Omental fat pad (tissue), 4 donors: Measurements from ENCODE around the gene ZNF688. TPM values are rescaled to one million over a fixed set of nuclear protein-coding genes. Genes with fewer than 3 reads are reported as not detected.
A peak's percentile ranks its signal among the peaks of the same experiment; 100 is the strongest.

Experiments
- ATAC-seq: fragments of 150-250 bp; one replicate; pipeline ENCODE4 v1.9.1; 2016; ENCODE audit warnings: mild to moderate bottlenecking, moderate library complexity; ENCODE audit not compliant: low FRiP score
- DNase-seq: peaks from one replicate; pipeline ENCODE4 v3.0.0-alpha.2; 2019; ENCODE audit warnings: low spot score
- CTCF ChIP-seq, 3 donors: fragments of 450-650 bp; IDR thresholded peaks; one replicate each; pipeline ENCODE4 v1.5.1; 2016 to 2017; ENCODE audit warnings: antibody characterized with exemption in 3 of 3, mild to moderate bottlenecking in 3 of 3, moderate library complexity in 2 of 3
- total RNA-seq, 4 donors: library from RNA; depleted of rRNA; stranded (reverse); fragments of >200 nt; gene quantifications; one replicate each; pipeline ENCODE4 v1.1.0, GENCODE V29; 2016

Gene ZNF688
- total RNA-seq, 4 donors from 2014 or later: 7.4 to 24.0 (median 13.3) TPM

- no peak for TF ChIP-seq CTCF (IDR thresholded peaks at IDR 0.05)
- ATAC-seq: no peak
- DNase-seq: no peak
These were observed 9.5 kb downstream of the ZNF688 start for GRCh38 chr16:30562021-30562420.

- DNase-seq: no peak
- no peak for ATAC-seq
- TF ChIP-seq CTCF (IDR thresholded peaks at IDR 0.05): no peak
These were observed 10.3 kb downstream of the ZNF688 start for GRCh38 chr16:30561089-30561816.

- no peak for ATAC-seq
- no peak for DNase-seq
- TF ChIP-seq CTCF (IDR thresholded peaks at IDR 0.05): no peak
These were observed 11.8 kb downstream of the ZNF688 start for GRCh38 chr16:30559690-30560089.

GRCh38 chr16:30558789-30559377 lies 12.6 kb downstream of the ZNF688 start:
- no peak for TF ChIP-seq CTCF (IDR thresholded peaks at IDR 0.05)
- DNase-seq (no peak), ATAC-seq (no peak)

- peak; percentile 92 for DNase-seq
- ATAC-seq: peak; percentile 99
- TF ChIP-seq CTCF (IDR thresholded peaks at IDR 0.05): no peak
These were observed 13.3 kb downstream of the ZNF688 start, which contains the start of gene ZNF764 for GRCh38 chr16:30557957-30558788. Gene ZNF764 (minus strand): TSS chr16:30558374. CDS start chr16:30558182, 192 bp downstream.

- TF ChIP-seq CTCF (IDR thresholded peaks at IDR 0.05): no peak
- DNase-seq (no peak), ATAC-seq (no peak)
These were observed 13.9 kb downstream of the ZNF688 start for GRCh38 chr16:30557707-30557956.
